K562 (cell line): Measurements from ENCODE around the gene POMT1.

Source experiments
- HSF4 ChIP-seq: fragments of 250-450 bp; sonication (Bioruptor Pico); IDR thresholded peaks from 2 replicates; pipeline ENCODE4 v2.1.2; 2022; ENCODE audit warnings: mild to moderate bottlenecking, moderate library complexity, borderline replicate concordance
- JUND ChIP-seq, 2 experiments: IDR thresholded peaks; 2 replicates in 1 of 2; 3 replicates in 1 of 2; pipeline ENCODE4 v1.6.1; 2011; ENCODE audit warnings: borderline replicate concordance in 2 of 2, low read depth in 2 of 2, low read length in 2 of 2, improper control_type of control experiment in 1 of 2, missing biosample characterization in 1 of 2, missing genetic modification characterization in 1 of 2, missing genetic modification reagents in 1 of 2
- SIRT6 ChIP-seq: IDR thresholded peaks from one replicate; pipeline ENCODE4 v1.6.1; 2012; ENCODE audit warnings: low read depth, mild to moderate bottlenecking, control low read depth, inconsistent platforms, low read length, moderate library complexity
- ZNF24 ChIP-seq: fragments of 450-650 bp; IDR thresholded peaks from 2 replicates; pipeline ENCODE4 v1.6.1; 2016
- TF ChIP-seq, protein P1 (sequence below), 3 experiments: IDR thresholded peaks in 2 of 3; conservative IDR thresholded peaks in 1 of 3; 2 replicates each; pipeline ENCODE4 v1.5.1; 2011 to 2012; ENCODE audit warnings: low read length in 3 of 3, mild to moderate bottlenecking in 3 of 3, control low read depth in 2 of 3, improper control_type of control experiment in 1 of 3, inconsistent platforms in 1 of 3, low read depth in 1 of 3, mixed read lengths in 1 of 3, moderate library complexity in 1 of 3; ENCODE audit not compliant: insufficient read depth in 2 of 3
- TF ChIP-seq, protein P2 (sequence below): sonication (generic); formaldehyde crosslinking; IDR thresholded peaks from 2 replicates; pipeline ENCODE4 v1.9.0; 2022; ENCODE audit warnings: mild to moderate bottlenecking, missing genetic modification reagents
- TF ChIP-seq, protein P3 (sequence below): sonication (generic); formaldehyde crosslinking; IDR thresholded peaks from 2 replicates; pipeline ENCODE4 v1.8.0; 2023; ENCODE audit warnings: mild to moderate bottlenecking, missing genetic modification reagents
- TF ChIP-seq, protein P4 (sequence below), 2 experiments: IDR thresholded peaks in 1 of 2; conservative IDR thresholded peaks in 1 of 2; 2 replicates each; pipeline ENCODE4 v1.6.1; 2016; ENCODE audit warnings: low read depth in 2 of 2, mild to moderate bottlenecking in 1 of 2, missing compliant biosample characterization in 1 of 2, missing genetic modification characterization in 1 of 2, moderate library complexity in 1 of 2

DNA sequence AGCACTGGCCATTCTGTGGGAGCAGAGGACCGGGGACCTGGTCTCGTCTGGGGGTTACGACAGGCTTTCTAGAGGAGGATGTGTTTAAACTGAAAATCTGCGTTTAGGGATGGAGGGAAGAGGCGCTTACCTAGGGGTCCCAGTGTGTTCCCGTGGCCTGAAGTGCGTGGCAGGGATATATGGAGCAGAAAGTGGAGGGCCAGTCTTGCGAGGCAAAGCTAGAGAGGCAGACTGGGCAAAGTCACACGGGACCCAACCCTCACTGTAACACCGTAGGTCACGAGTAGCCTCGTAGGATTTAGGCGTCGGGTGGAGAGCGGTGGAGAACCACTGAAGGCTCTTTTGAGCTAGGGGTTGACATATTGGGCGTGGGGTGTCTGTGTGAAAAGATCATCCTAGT lies 32.8 kb upstream of the POMT1 start:
- TF ChIP-seq, protein P1, sequence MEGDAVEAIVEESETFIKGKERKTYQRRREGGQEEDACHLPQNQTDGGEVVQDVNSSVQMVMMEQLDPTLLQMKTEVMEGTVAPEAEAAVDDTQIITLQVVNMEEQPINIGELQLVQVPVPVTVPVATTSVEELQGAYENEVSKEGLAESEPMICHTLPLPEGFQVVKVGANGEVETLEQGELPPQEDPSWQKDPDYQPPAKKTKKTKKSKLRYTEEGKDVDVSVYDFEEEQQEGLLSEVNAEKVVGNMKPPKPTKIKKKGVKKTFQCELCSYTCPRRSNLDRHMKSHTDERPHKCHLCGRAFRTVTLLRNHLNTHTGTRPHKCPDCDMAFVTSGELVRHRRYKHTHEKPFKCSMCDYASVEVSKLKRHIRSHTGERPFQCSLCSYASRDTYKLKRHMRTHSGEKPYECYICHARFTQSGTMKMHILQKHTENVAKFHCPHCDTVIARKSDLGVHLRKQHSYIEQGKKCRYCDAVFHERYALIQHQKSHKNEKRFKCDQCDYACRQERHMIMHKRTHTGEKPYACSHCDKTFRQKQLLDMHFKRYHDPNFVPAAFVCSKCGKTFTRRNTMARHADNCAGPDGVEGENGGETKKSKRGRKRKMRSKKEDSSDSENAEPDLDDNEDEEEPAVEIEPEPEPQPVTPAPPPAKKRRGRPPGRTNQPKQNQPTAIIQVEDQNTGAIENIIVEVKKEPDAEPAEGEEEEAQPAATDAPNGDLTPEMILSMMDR (IDR thresholded peaks at IDR 0.05 in 2 of 3, conservative IDR thresholded peaks at IDR 0.05 in 1 of 3; ENCODE audit: insufficient read depth in 2 of 3, low read depth in 1 of 3, low read length in 3 of 3): no peak
- TF ChIP-seq, protein P2, sequence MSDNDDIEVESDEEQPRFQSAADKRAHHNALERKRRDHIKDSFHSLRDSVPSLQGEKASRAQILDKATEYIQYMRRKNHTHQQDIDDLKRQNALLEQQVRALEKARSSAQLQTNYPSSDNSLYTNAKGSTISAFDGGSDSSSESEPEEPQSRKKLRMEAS (CRISPR knock-in tag): no peak
- TF ChIP-seq HSF4 (CRISPR knock-in tag) (no peak), ZNF24 (no peak), SIRT6 (no peak), JUND (IDR thresholded peaks at IDR 0.05; ENCODE audit: borderline replicate concordance, low read depth, low read length) (no peak), JUND (tag; IDR thresholded peaks at IDR 0.05; ENCODE audit: borderline replicate concordance, low read depth, low read length) (no peak)
- TF ChIP-seq, protein P3, sequence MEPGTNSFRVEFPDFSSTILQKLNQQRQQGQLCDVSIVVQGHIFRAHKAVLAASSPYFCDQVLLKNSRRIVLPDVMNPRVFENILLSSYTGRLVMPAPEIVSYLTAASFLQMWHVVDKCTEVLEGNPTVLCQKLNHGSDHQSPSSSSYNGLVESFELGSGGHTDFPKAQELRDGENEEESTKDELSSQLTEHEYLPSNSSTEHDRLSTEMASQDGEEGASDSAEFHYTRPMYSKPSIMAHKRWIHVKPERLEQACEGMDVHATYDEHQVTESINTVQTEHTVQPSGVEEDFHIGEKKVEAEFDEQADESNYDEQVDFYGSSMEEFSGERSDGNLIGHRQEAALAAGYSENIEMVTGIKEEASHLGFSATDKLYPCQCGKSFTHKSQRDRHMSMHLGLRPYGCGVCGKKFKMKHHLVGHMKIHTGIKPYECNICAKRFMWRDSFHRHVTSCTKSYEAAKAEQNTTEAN (CRISPR knock-in tag): no peak
- TF ChIP-seq, protein P4, sequence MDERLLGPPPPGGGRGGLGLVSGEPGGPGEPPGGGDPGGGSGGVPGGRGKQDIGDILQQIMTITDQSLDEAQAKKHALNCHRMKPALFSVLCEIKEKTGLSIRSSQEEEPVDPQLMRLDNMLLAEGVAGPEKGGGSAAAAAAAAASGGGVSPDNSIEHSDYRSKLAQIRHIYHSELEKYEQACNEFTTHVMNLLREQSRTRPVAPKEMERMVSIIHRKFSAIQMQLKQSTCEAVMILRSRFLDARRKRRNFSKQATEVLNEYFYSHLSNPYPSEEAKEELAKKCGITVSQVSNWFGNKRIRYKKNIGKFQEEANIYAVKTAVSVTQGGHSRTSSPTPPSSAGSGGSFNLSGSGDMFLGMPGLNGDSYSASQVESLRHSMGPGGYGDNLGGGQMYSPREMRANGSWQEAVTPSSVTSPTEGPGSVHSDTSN (CRISPR knock-in tag; IDR thresholded peaks at IDR 0.05; ENCODE audit: low read depth): no peak
- TF ChIP-seq, protein P4 (tag; conservative IDR thresholded peaks at IDR 0.05; ENCODE audit: low read depth): no peak
